Cardiac septum (tissue), 1 donor: Measurements from ENCODE around the gene INS. TPM values are rescaled to one million over a fixed set of nuclear protein-coding genes. Genes with fewer than 3 reads are reported as not detected.

Source experiments
- DNase-seq: peaks from one replicate; pipeline ENCODE4 v3.0.0-alpha.2; 2020; ENCODE audit warnings: low spot score
- intact Hi-C: fragments of 100-400 bp; cut with DNase I; formaldehyde crosslinking; loops from one replicate; pipeline ENCODE4 v1.14.0; 2022
- total RNA-seq: library from RNA; stranded (reverse); fragmentation: NEBNext Ultra II Directional; extraction: Animal tissue kit (Norgen Biotek cat#: 25700); gene quantifications from one replicate; pipeline ENCODE4 v1.2.1, GENCODE V29; 2021
- donor health status: DM: no; HTN: no; CAD: no.

INS gene
- total RNA-seq, 1 donor from 2014 or later = not detected

GRCh38 chr11:2169626-2170570 lies 8.9 kb upstream of the INS start:
- intact Hi-C loops = no loop called here

GRCh38 chr11:2169005-2169378 lies 8.0 kb upstream of the INS start:
- no peak for DNase-seq
- intact Hi-C loops = no loop called here

More at GRCh38 chr11:2169626-2170570, 8.9 kb upstream of the INS start:
- no peak for DNase-seq

GRCh38 chr11:2168286-2169004 lies 7.4 kb upstream of the INS start:
- no peak for DNase-seq
- intact Hi-C loops = no loop called here

GRCh38 chr11:2167141-2168045 lies 6.4 kb upstream of the INS start:
- intact Hi-C loops = no loop called here

GRCh38 chr11:2166091-2166851 lies 5.3 kb upstream of the INS start:
- intact Hi-C loops = no loop called here
- DNase-seq = no peak

More at GRCh38 chr11:2167141-2168045, 6.4 kb upstream of the INS start:
- no peak for DNase-seq

- no peak for DNase-seq
- intact Hi-C loops = no loop called here
Observed at GRCh38 chr11:2165571-2165970, 4.6 kb upstream of the INS start.

- DNase-seq = no peak
- intact Hi-C loops = no loop called here
Observed at GRCh38 chr11:2164861-2165555, 4.0 kb upstream of the INS start.

- intact Hi-C loops = no loop called here
Observed at GRCh38 chr11:2164081-2164480, 3.1 kb upstream of the INS start.

GRCh38 chr11:2163428-2163978 lies 2.5 kb upstream of the INS start:
- no peak for DNase-seq
- intact Hi-C loops = no loop called here

More at GRCh38 chr11:2164081-2164480, 3.1 kb upstream of the INS start:
- DNase-seq = no peak

GRCh38 chr11:2159536-2160413 lies 1.2 kb downstream of the INS start:
- no peak for DNase-seq
- intact Hi-C loops = no loop called here

- no peak for DNase-seq
- intact Hi-C loops = no loop called here
Observed at GRCh38 chr11:2158966-2159365, 2.0 kb downstream of the INS start.

- no peak for DNase-seq
- intact Hi-C loops = no loop called here
Observed at GRCh38 chr11:2158296-2158737, 2.7 kb downstream of the INS start.

GRCh38 chr11:2157294-2158040 lies 3.5 kb downstream of the INS start:
- DNase-seq = no peak
- intact Hi-C loops = loop anchor here (2.0 kb wide), 1 partner anchor 463 kb away; no protein-coding TSS in a partner anchor

GRCh38 chr11:2156416-2157182 lies 4.4 kb downstream of the INS start:
- peak; percentile 86 for DNase-seq
- intact Hi-C loops = loop anchor here (2.0 kb wide), 1 partner anchor 462 kb away; no protein-coding TSS in a partner anchor

- intact Hi-C loops = no loop called here
- DNase-seq = no peak
Observed at GRCh38 chr11:2155511-2155910, 5.5 kb downstream of the INS start.
